HG02798 (cell line): ENCODE results near the gene ZNF208.
A peak's percentile ranks its signal among the peaks of the same experiment; 100 is the strongest.
"Not testable (repeated sequence)": the region's sequence is repeated elsewhere in the genome, so short reads cannot be mapped to it uniquely, and the experiment has no call there.

Experiments used
- ATAC-seq: cut with Tn5 transposase; IDR thresholded peaks from one replicate; pipeline ENCODE4 v1.9.1; 2021; ENCODE audit warnings: mild to moderate bottlenecking; ENCODE audit not compliant: unreplicated experiment, poor library complexity

The ZNF208 gene

GRCh38 chr19:22010437-22011143, at the start of gene ZNF208:
Gene ZNF208 (minus strand): TSS chr19:22010943. CDS start chr19:22010794, 149 bp downstream.
- not testable (repeated sequence) for ATAC-seq

- ATAC-seq, result peak; percentile 39
These were observed 41.9 kb upstream of the ZNF208 start for GRCh38 chr19:22052644-22053013.

GRCh38 chr19:22041151-22041550, 30.4 kb upstream of the ZNF208 start:
- ATAC-seq, result not testable (repeated sequence)

- ATAC-seq, result no peak
These were observed 19.9 kb upstream of the ZNF208 start for GRCh38 chr19:22030680-22031079.

- ATAC-seq, result no peak
These were observed 15.9 kb upstream of the ZNF208 start for GRCh38 chr19:22026687-22027086.

- not testable (repeated sequence) for ATAC-seq
These were observed 14.8 kb upstream of the ZNF208 start for GRCh38 chr19:22025539-22025938.

GRCh38 chr19:21970466-21970865, 40.3 kb downstream of the ZNF208 start:
- no peak for ATAC-seq

GRCh38 chr19:21947775-21948174, 63.0 kb downstream of the ZNF208 start:
- no peak for ATAC-seq

GRCh38 chr19:21940684-21941083, 70.1 kb downstream of the ZNF208 start:
- no peak for ATAC-seq

GRCh38 chr19:21934593-21934992, 76.2 kb downstream of the ZNF208 start:
- no peak for ATAC-seq

GRCh38 chr19:21934131-21934530, 76.6 kb downstream of the ZNF208 start:
- no peak for ATAC-seq

GRCh38 chr19:21922276-21922675, 88.5 kb downstream of the ZNF208 start:
- ATAC-seq, result no peak

GRCh38 chr19:21921691-21922180, 89.0 kb downstream of the ZNF208 start:
- no peak for ATAC-seq

- no peak for ATAC-seq
These were observed 95.3 kb downstream of the ZNF208 start for GRCh38 chr19:21915411-21915810.

- ATAC-seq, result no peak
These were observed 98.1 kb downstream of the ZNF208 start for GRCh38 chr19:21912654-21913053.

GRCh38 chr19:21910318-21910717, 100.4 kb downstream of the ZNF208 start:
- no peak for ATAC-seq

- no peak for ATAC-seq
These were observed 102.7 kb downstream of the ZNF208 start for GRCh38 chr19:21908066-21908465.

- no peak for ATAC-seq
These were observed 103.2 kb downstream of the ZNF208 start for GRCh38 chr19:21907516-21907915.

- no peak for ATAC-seq
These were observed 108.2 kb downstream of the ZNF208 start for GRCh38 chr19:21902571-21902970.

- no peak for ATAC-seq
These were observed 108.9 kb downstream of the ZNF208 start for GRCh38 chr19:21901861-21902260.

- no peak for ATAC-seq
These were observed 110.3 kb downstream of the ZNF208 start for GRCh38 chr19:21900401-21900800.

GRCh38 chr19:21891086-21891485, 119.7 kb downstream of the ZNF208 start:
- ATAC-seq, result no peak
